ENCODE data around the gene DQX1.

Gene DQX1

DNA sequence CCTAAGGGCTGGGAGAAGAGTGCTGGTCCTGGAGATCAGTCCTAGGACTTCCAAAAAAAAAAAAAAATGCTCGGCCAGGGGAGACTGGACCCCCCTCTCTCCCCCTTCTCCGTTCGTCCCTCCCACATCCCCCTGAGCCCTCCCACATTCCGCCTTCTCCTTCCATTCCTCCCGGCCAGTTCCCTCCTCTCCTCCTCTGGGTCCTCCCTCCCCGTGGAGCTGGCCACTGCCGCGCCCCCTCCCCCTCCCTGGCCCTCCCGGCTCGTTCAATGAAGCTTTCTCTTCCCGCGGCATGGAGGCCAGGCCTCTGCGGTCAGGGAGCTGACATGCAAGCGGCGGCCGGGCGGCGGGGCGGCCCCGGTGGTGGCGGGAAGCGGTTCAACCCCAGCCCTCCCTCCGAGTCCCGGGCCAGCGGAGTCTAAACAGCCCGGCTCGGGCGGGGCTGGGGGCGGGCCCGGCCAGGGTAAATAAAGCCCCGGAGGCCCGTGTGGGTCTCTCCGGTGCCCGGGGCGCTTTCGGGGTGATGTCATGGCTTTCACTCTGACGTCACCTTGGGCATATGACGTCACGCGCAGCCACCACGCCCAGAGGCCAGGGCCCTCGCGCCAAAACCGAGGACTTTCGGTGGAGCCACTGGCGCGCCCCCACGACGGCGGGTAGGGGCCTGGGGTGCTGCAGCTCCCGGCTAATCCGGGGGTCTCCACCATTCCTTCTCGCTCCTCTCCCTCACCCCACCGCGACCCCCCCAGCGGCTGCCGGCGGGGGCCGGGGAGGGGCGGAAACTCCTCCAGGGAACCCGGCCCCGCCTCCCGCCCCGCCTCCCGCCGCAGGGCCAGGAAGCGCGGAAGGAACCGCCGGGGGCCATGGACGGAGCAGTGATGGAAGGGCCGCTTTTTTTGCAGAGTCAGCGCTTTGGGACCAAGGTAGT, 28.1 kb upstream of the DQX1 start, which contains the start of the genes DOK1 and LOXL3:
DOK1 (plus strand) TSS at position 829 of the 928 bp plus-strand sequence; CDS start at position 864, 35 bp downstream.
LOXL3 (minus strand) TSS at position 51 of the 928 bp plus-strand sequence. CDS start 1,308 bp downstream, outside the sequence.
- peak within 1 kb of the TSS; percentile 73 for H3K4me3 ChIP-seq (replicated peaks; ENCODE audit: low read depth, low read length)
- no peak for DNase-seq (ENCODE audit: extremely low read depth, low read depth)
- TF ChIP-seq CTCF (IDR thresholded peaks at IDR 0.05; ENCODE audit: low read depth, low read length, missing control alignments), result no peak

GRCh38 chr2:74552914-74553811, 27.1 kb upstream of the DQX1 start:
- peak overlapping the region; percentile 73 for H3K4me3 ChIP-seq (replicated peaks; ENCODE audit: low read depth, low read length)
- DNase-seq (ENCODE audit: extremely low read depth, low read depth), result no peak
- no peak for TF ChIP-seq CTCF (IDR thresholded peaks at IDR 0.05; ENCODE audit: low read depth, low read length, missing control alignments)

- peak overlapping the region; percentile 73 for H3K4me3 ChIP-seq (replicated peaks; ENCODE audit: low read depth, low read length)
- DNase-seq (ENCODE audit: extremely low read depth, low read depth), result no peak
- TF ChIP-seq CTCF (IDR thresholded peaks at IDR 0.05; ENCODE audit: low read depth, low read length, missing control alignments), result no peak
Measured at GRCh38 chr2:74551942-74552913, 26.2 kb upstream of the DQX1 start.

GRCh38 chr2:74551530-74551929, 25.5 kb upstream of the DQX1 start:
- peak overlapping the region; percentile 73 for H3K4me3 ChIP-seq (replicated peaks; ENCODE audit: low read depth, low read length)
- TF ChIP-seq CTCF (IDR thresholded peaks at IDR 0.05; ENCODE audit: low read depth, low read length, missing control alignments), result no peak
- no peak for DNase-seq (ENCODE audit: extremely low read depth, low read depth)

- DNase-seq (ENCODE audit: extremely low read depth, low read depth), result no peak
- peak overlapping the region; percentile 58 for H3K4me3 ChIP-seq (replicated peaks; ENCODE audit: low read depth, low read length)
- no peak for TF ChIP-seq CTCF (IDR thresholded peaks at IDR 0.05; ENCODE audit: low read depth, low read length, missing control alignments)
Measured at GRCh38 chr2:74550231-74550630, 24.2 kb upstream of the DQX1 start.
